Parathyroid adenoma (tissue), 2 donors: ENCODE results near the gene DDIT4.
"Not testable (repeated sequence)": the region's sequence is repeated elsewhere in the genome, so short reads cannot be mapped to it uniquely, and the experiment has no call there.

Source experiments
- H2AFZ ChIP-seq: fragments of 300-600 bp; sonication (generic); one replicate; pipeline ENCODE4 v1.7.0; 2017; ENCODE audit warnings: antibody characterized with exemption, mild to moderate bottlenecking
- H3K27ac ChIP-seq: fragments of 300-600 bp; sonication (generic); one replicate; pipeline ENCODE4 v1.7.0; 2017
- H3K27me3 ChIP-seq: fragments of 300-600 bp; sonication (generic); one replicate; pipeline ENCODE4 v1.7.0; 2017; ENCODE audit warnings: low read length; ENCODE audit not compliant: control insufficient read depth, insufficient read depth
- H3K36me3 ChIP-seq: fragments of 300-600 bp; sonication (generic); one replicate; pipeline ENCODE4 v1.7.0; 2017; ENCODE audit warnings: low read length; ENCODE audit not compliant: control insufficient read depth, insufficient read depth
- H3K4me1 ChIP-seq: fragments of 300-600 bp; sonication (generic); one replicate; pipeline ENCODE4 v1.7.0; 2017; ENCODE audit warnings: control low read depth
- H3K4me2 ChIP-seq: fragments of 300-600 bp; sonication (generic); one replicate; pipeline ENCODE4 v1.7.0; 2017; ENCODE audit warnings: low read length
- H3K4me3 ChIP-seq: fragments of 300-600 bp; sonication (generic); one replicate; pipeline ENCODE4 v1.7.0; 2017; ENCODE audit warnings: low read depth, low read length
- H3K79me2 ChIP-seq: fragments of 300-600 bp; sonication (generic); one replicate; pipeline ENCODE4 v1.7.0; 2017; ENCODE audit warnings: control low read depth
- H3K9ac ChIP-seq: fragments of 300-600 bp; sonication (generic); one replicate; pipeline ENCODE4 v1.7.0; 2017; ENCODE audit warnings: mild to moderate bottlenecking
- H3K9me3 ChIP-seq: fragments of 300-600 bp; sonication (generic); one replicate; pipeline ENCODE4 v1.7.0; 2017; ENCODE audit warnings: low read length; ENCODE audit not compliant: control insufficient read depth
- TF ChIP-seq, protein P1 (sequence below): fragments of 300-600 bp; sonication (generic); IDR thresholded peaks from one replicate; pipeline ENCODE4 v1.7.0; 2017; ENCODE audit warnings: antibody characterized with exemption, mild to moderate bottlenecking
- donor health status: primary hyperparathyroidism.

DDIT4 gene

DNA sequence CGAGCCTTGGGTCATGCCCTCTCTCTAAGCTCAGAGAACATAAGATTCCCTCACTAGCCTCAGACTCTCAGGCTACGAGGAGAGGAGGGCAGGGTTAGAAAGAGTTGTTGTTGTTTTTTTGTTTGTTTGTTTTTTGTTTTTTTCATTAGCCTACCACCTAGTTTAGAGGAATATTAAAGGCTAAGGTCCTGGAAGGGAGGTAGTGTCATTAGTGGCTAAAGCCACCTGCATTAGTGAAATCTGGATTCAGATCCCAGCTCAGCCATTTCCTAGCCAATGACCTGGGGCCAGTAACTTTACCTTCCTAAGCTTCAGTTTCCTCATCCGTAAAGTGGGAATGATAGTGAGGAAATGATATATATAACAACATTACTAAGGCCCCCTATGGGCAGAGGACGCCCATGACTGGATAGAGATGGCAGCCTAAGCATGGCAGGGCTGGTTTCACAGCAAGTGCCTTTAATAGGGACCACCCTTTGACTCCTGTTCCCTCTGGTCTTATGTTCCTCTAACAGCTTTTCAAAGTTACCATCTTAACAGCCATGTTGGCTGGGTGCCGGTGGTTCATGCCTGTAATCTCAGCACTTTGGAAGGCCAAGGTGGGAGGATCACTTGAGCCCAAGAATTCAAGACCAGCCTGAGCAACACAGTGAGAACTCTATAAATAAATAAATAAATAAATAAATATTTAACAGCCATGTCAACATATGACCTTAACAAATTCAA lies 5.1 kb downstream of the DDIT4 start:
- H3K27me3 ChIP-seq: no peaks in the 10 kb centered on the region
- H3K4me3 ChIP-seq: no peak overlapping the region
- H3K27ac ChIP-seq: no peak overlapping the region
- peaks cover 17% of the 10 kb centered on the region for H3K4me1 ChIP-seq
- H3K79me2 ChIP-seq: peaks cover 8% of the 10 kb centered on the region
- H3K4me2 ChIP-seq: no peak overlapping the region
- H3K9me3 ChIP-seq: no peaks in the 10 kb centered on the region
- no peak overlapping the region for H2AFZ ChIP-seq
- no peak overlapping the region for H3K9ac ChIP-seq
- no peaks in the 10 kb centered on the region for H3K36me3 ChIP-seq
- TF ChIP-seq, protein P1, sequence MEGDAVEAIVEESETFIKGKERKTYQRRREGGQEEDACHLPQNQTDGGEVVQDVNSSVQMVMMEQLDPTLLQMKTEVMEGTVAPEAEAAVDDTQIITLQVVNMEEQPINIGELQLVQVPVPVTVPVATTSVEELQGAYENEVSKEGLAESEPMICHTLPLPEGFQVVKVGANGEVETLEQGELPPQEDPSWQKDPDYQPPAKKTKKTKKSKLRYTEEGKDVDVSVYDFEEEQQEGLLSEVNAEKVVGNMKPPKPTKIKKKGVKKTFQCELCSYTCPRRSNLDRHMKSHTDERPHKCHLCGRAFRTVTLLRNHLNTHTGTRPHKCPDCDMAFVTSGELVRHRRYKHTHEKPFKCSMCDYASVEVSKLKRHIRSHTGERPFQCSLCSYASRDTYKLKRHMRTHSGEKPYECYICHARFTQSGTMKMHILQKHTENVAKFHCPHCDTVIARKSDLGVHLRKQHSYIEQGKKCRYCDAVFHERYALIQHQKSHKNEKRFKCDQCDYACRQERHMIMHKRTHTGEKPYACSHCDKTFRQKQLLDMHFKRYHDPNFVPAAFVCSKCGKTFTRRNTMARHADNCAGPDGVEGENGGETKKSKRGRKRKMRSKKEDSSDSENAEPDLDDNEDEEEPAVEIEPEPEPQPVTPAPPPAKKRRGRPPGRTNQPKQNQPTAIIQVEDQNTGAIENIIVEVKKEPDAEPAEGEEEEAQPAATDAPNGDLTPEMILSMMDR: no peak

DNA sequence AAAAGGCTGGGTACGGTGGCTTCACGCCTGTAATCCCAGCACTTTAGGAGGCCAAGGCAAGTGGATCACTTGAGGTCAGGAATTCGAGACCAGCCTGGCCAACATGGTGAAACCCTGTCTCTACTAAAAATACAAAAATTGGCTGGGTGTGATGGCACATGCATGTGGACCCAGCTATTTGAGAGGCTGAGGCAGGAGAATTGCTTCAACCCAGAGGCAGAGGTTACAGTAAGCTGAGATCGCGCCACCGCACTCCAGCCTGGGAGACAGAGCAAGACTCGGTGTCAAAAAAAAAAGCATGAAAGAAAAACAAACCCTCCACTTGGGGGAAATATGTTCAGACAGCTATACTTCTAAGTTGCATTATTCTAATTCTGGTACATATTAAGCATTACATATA lies 5.9 kb downstream of the DDIT4 start:
- H3K27ac ChIP-seq, H3K9me3 ChIP-seq, H3K27me3 ChIP-seq, H2AFZ ChIP-seq, H3K4me2 ChIP-seq, H3K9ac ChIP-seq, H3K4me3 ChIP-seq, H3K79me2 ChIP-seq, H3K36me3 ChIP-seq: not testable (repeated sequence)
- H3K4me1 ChIP-seq: peaks cover 17% of the 10 kb centered on the region

DNA sequence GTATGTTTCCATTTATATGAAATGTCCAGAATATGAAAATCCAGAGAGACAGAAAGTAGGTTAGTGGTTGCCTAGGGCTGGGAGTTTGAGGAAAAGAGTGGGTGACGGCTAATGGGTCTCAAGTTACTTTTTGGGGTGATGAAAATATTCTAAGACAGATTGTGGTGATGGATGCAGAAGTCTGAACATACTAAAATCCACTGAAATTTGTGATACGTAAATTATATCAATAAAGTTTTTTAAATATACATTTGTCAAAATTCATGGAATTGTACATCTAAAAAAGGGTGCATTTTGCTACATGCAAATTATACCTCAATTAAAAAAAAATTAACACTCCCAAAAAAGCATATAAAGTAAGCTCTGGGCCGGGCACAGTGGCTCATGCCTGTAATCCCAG lies 9.4 kb downstream of the DDIT4 start:
- H3K4me3 ChIP-seq: no peak overlapping the region
- H3K27me3 ChIP-seq: no peaks in the 10 kb centered on the region
- no peaks in the 10 kb centered on the region for H3K79me2 ChIP-seq
- H3K4me1 ChIP-seq: peaks cover 4% of the 10 kb centered on the region
- no peak overlapping the region for H2AFZ ChIP-seq
- no peaks in the 10 kb centered on the region for H3K9me3 ChIP-seq
- TF ChIP-seq, protein P1: no peak
- no peak overlapping the region for H3K9ac ChIP-seq
- no peaks in the 10 kb centered on the region for H3K36me3 ChIP-seq
- H3K4me2 ChIP-seq: no peak overlapping the region
- H3K27ac ChIP-seq: no peak overlapping the region

DNA sequence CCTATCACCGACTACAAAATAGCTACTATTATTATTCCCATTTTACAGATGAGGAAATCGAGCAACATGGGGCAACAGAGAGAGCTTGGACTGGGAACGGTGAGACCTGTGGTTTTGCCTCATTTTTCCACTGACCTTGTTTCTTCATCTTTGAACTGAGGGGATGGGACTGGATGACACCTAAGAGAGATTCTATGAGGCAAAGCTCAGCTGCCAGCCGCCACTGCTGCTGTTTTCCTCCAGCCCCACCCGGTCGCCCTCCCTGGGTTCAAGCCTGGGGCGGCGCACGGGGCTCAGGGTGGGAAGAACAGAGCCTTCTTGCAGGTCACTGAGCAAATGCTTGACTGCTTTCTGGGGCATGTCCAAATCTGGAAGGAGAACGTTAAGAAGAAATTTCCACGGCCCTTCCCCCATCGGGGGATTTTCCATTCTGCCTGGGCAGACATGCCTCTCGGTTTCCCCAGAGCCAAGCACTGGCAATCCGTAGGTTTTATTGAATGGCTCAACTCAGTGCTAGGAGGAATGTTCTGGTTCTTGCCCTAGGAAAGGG lies 12.3 kb downstream of the DDIT4 start:
- peak overlapping the region; percentile 31 for H3K4me2 ChIP-seq
- H3K9ac ChIP-seq: no peak overlapping the region
- H3K27ac ChIP-seq: no peak overlapping the region
- H3K4me1 ChIP-seq: peaks cover 4% of the 10 kb centered on the region
- TF ChIP-seq, protein P1: no peak
- peak overlapping the region; percentile 57 for H2AFZ ChIP-seq
- H3K36me3 ChIP-seq: no peaks in the 10 kb centered on the region
- peak overlapping the region; percentile 5 for H3K4me3 ChIP-seq
- no peaks in the 10 kb centered on the region for H3K79me2 ChIP-seq
- H3K27me3 ChIP-seq: no peaks in the 10 kb centered on the region
- no peaks in the 10 kb centered on the region for H3K9me3 ChIP-seq

DNA sequence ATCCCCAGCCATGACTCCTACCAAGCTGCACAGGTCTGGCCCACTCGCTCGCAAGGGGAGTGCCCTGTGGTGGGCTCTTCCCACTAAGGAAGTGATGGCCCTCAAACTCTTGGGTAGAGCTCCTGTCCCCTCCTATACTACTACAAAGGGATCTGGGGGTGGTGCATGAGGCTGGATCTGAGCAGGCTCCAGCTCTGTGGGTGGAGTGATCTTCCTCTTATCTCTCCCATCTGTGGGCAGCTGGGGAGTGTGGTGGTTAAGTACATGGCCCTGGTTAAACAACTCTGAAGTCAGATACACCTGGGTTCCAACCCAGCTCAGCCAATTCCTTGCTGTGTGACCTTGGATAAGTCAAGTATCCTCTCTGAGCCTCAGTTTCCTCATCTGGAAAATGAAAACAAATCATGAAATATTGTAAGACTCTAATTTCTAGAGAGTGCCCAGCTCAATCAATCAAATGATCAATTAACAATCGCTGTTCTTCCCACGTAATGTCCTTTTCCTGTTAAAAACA lies 17.4 kb downstream of the DDIT4 start:
- no peak overlapping the region for H3K9ac ChIP-seq
- no peak overlapping the region for H3K27ac ChIP-seq
- no peaks in the 10 kb centered on the region for H3K27me3 ChIP-seq
- no peak overlapping the region for H2AFZ ChIP-seq
- no peaks in the 10 kb centered on the region for H3K36me3 ChIP-seq
- no peak overlapping the region for H3K4me3 ChIP-seq
- no peak overlapping the region for H3K4me2 ChIP-seq
- H3K4me1 ChIP-seq: peaks cover 4% of the 10 kb centered on the region
- no peaks in the 10 kb centered on the region for H3K9me3 ChIP-seq
- TF ChIP-seq, protein P1: no peak
- no peaks in the 10 kb centered on the region for H3K79me2 ChIP-seq
